ENCODE measurements around the gene IQGAP2. TPM values are rescaled to one million over a fixed set of nuclear protein-coding genes. Genes with fewer than 3 reads are reported as not detected.

IQGAP2 gene
- total RNA-seq, 4 donors from 2014 or later = 3.5 to 18.5 (median 13.7) TPM

GRCh38 chr5:76408104-76408654 is 5.1 kb downstream of the IQGAP2 start:
- intact Hi-C loops (cut with DNase I; ENCODE audit: low total_unique reads) = no loop called here
- TF ChIP-seq POLR2A (IDR thresholded peaks at IDR 0.05) = no peak
- TF ChIP-seq CTCF (IDR thresholded peaks at IDR 0.05) = no peak
- H3K4me3 ChIP-seq (ENCODE audit: low read depth, poor library complexity, severe bottlenecking) = no peak overlapping the region
- DNase-seq (ENCODE audit: low spot score in 2 of 2) = no peak
- 91 to 95% methylated on average over 7 of the region's 7 CpGs for WGBS, 2 donors

GRCh38 chr5:76412511-76412910 is 9.4 kb downstream of the IQGAP2 start:
- intact Hi-C loops (cut with DNase I; ENCODE audit: low total_unique reads) = no loop called here
- DNase-seq (ENCODE audit: low spot score in 2 of 2) = no peak
- TF ChIP-seq CTCF (IDR thresholded peaks at IDR 0.05) (no peak), POLR2A (IDR thresholded peaks at IDR 0.05) (no peak)
- H3K4me3 ChIP-seq (ENCODE audit: low read depth, poor library complexity, severe bottlenecking) = no peak overlapping the region

- WGBS, 2 donors = 84 to 93% methylated on average over 5 of the region's 5 CpGs
- intact Hi-C loops (cut with DNase I; ENCODE audit: low total_unique reads) = no loop called here
- DNase-seq (ENCODE audit: low spot score in 2 of 2) = no peak
- no peak overlapping the region for H3K4me3 ChIP-seq (ENCODE audit: low read depth, poor library complexity, severe bottlenecking)
- TF ChIP-seq POLR2A (IDR thresholded peaks at IDR 0.05) = no peak
- no peak for TF ChIP-seq CTCF (IDR thresholded peaks at IDR 0.05)
Measured at GRCh38 chr5:76413746-76414145, 10.7 kb downstream of the IQGAP2 start.

- WGBS, 2 donors = 58 to 89% methylated on average over 3 of the region's 3 CpGs
- no peak for TF ChIP-seq CTCF (IDR thresholded peaks at IDR 0.05)
- TF ChIP-seq POLR2A (IDR thresholded peaks at IDR 0.05) = no peak
- no peak for DNase-seq (ENCODE audit: low spot score in 2 of 2)
- intact Hi-C loops (cut with DNase I; ENCODE audit: low total_unique reads) = loop anchor here (1.0 kb wide), 1 partner anchor 35 kb away; no protein-coding TSS in a partner anchor
- no peak overlapping the region for H3K4me3 ChIP-seq (ENCODE audit: low read depth, poor library complexity, severe bottlenecking)
Measured at GRCh38 chr5:76414788-76415187, 11.7 kb downstream of the IQGAP2 start.

GRCh38 chr5:76415855-76416254 is 12.8 kb downstream of the IQGAP2 start:
- DNase-seq (ENCODE audit: low spot score in 2 of 2) = no peak
- intact Hi-C loops (cut with DNase I; ENCODE audit: low total_unique reads) = loop anchor here (1.0 kb wide), 1 partner anchor 37 kb away; no protein-coding TSS in a partner anchor
- WGBS, 2 donors = 90% methylated on average over 2 of the region's 2 CpGs
- TF ChIP-seq CTCF (IDR thresholded peaks at IDR 0.05) (no peak), POLR2A (IDR thresholded peaks at IDR 0.05) (no peak)
- H3K4me3 ChIP-seq (ENCODE audit: low read depth, poor library complexity, severe bottlenecking) = no peak overlapping the region
